Measurements from ENCODE around the gene PPFIA1.

The PPFIA1 gene

GRCh38 chr11:70270104-70270876, at the start of gene PPFIA1:
TSS of gene PPFIA1 (plus strand) at chr11:70270690. CDS start at chr11:70272173, 1,483 bp downstream.
- no peaks in the 10 kb centered on the region for H3K9me3 ChIP-seq (ENCODE audit: low read length)
- peaks cover 12% of the 10 kb centered on the region for H3K27me3 ChIP-seq (ENCODE audit: insufficient read depth, low read length)
- peaks cover 32% of the 10 kb centered on the region for H3K36me3 ChIP-seq (ENCODE audit: insufficient read depth, low read length)
- H3K4me3 ChIP-seq (ENCODE audit: low read length) = peak within 1 kb of the TSS; percentile 63
- H2AFZ ChIP-seq (ENCODE audit: low read depth, low read length) = peak within 1 kb of the TSS; percentile 98
- peaks cover 14% of the 10 kb centered on the region for H3K4me1 ChIP-seq (ENCODE audit: insufficient read depth, low read length)

- no peaks in the 10 kb centered on the region for H3K36me3 ChIP-seq (ENCODE audit: insufficient read depth, low read length)
- H3K4me1 ChIP-seq (ENCODE audit: insufficient read depth, low read length) = no peaks in the 10 kb centered on the region
- no peaks in the 10 kb centered on the region for H3K9me3 ChIP-seq (ENCODE audit: low read length)
- no peak overlapping the region for H2AFZ ChIP-seq (ENCODE audit: low read depth, low read length)
- no peak overlapping the region for H3K4me3 ChIP-seq (ENCODE audit: low read length)
- H3K27me3 ChIP-seq (ENCODE audit: insufficient read depth, low read length) = no peaks in the 10 kb centered on the region
Measured at GRCh38 chr11:70220920-70221319, 49.6 kb upstream of the PPFIA1 start.

GRCh38 chr11:70225681-70226177, 44.8 kb upstream of the PPFIA1 start:
- Histone ChIP-seq H3K27me3 (ENCODE audit: insufficient read depth, low read length) (peaks cover 1% of the 10 kb centered on the region), H3K4me1 (ENCODE audit: insufficient read depth, low read length) (no peaks in the 10 kb centered on the region)

GRCh38 chr11:70226183-70226582, 44.3 kb upstream of the PPFIA1 start:
- no peak overlapping the region for H3K4me3 ChIP-seq (ENCODE audit: low read length)
- no peaks in the 10 kb centered on the region for H3K36me3 ChIP-seq (ENCODE audit: insufficient read depth, low read length)
- no peaks in the 10 kb centered on the region for H3K9me3 ChIP-seq (ENCODE audit: low read length)
- H3K27me3 ChIP-seq (ENCODE audit: insufficient read depth, low read length) = peaks cover 5% of the 10 kb centered on the region
- no peak overlapping the region for H2AFZ ChIP-seq (ENCODE audit: low read depth, low read length)
- no peaks in the 10 kb centered on the region for H3K4me1 ChIP-seq (ENCODE audit: insufficient read depth, low read length)

More at GRCh38 chr11:70225681-70226177, 44.8 kb upstream of the PPFIA1 start:
- H3K9me3 ChIP-seq (ENCODE audit: low read length) = no peaks in the 10 kb centered on the region
- H2AFZ ChIP-seq (ENCODE audit: low read depth, low read length) = no peak overlapping the region
- no peaks in the 10 kb centered on the region for H3K36me3 ChIP-seq (ENCODE audit: insufficient read depth, low read length)
- H3K4me3 ChIP-seq (ENCODE audit: low read length) = no peak overlapping the region

GRCh38 chr11:70226967-70227366, 43.5 kb upstream of the PPFIA1 start:
- no peaks in the 10 kb centered on the region for H3K9me3 ChIP-seq (ENCODE audit: low read length)
- no peak overlapping the region for H2AFZ ChIP-seq (ENCODE audit: low read depth, low read length)
- peaks cover 7% of the 10 kb centered on the region for H3K27me3 ChIP-seq (ENCODE audit: insufficient read depth, low read length)
- H3K4me3 ChIP-seq (ENCODE audit: low read length) = no peak overlapping the region
- no peaks in the 10 kb centered on the region for H3K4me1 ChIP-seq (ENCODE audit: insufficient read depth, low read length)
- H3K36me3 ChIP-seq (ENCODE audit: insufficient read depth, low read length) = no peaks in the 10 kb centered on the region

GRCh38 chr11:70229737-70230136, 40.8 kb upstream of the PPFIA1 start:
- Histone ChIP-seq H3K4me1 (ENCODE audit: insufficient read depth, low read length) (no peaks in the 10 kb centered on the region), H3K36me3 (ENCODE audit: insufficient read depth, low read length) (no peaks in the 10 kb centered on the region), H3K9me3 (ENCODE audit: low read length) (no peaks in the 10 kb centered on the region), H3K27me3 (ENCODE audit: insufficient read depth, low read length) (peaks cover 7% of the 10 kb centered on the region), H2AFZ (ENCODE audit: low read depth, low read length) (no peak overlapping the region), H3K4me3 (ENCODE audit: low read length) (no peak overlapping the region)

GRCh38 chr11:70230151-70230839, 40.2 kb upstream of the PPFIA1 start:
- Histone ChIP-seq H3K4me3 (ENCODE audit: low read length) (no peak overlapping the region), H3K36me3 (ENCODE audit: insufficient read depth, low read length) (no peaks in the 10 kb centered on the region), H3K27me3 (ENCODE audit: insufficient read depth, low read length) (peaks cover 7% of the 10 kb centered on the region), H2AFZ (ENCODE audit: low read depth, low read length) (no peak overlapping the region), H3K4me1 (ENCODE audit: insufficient read depth, low read length) (no peaks in the 10 kb centered on the region), H3K9me3 (ENCODE audit: low read length) (no peaks in the 10 kb centered on the region)

GRCh38 chr11:70230840-70231710, 39.4 kb upstream of the PPFIA1 start:
- Histone ChIP-seq H3K27me3 (ENCODE audit: insufficient read depth, low read length) (peaks cover 7% of the 10 kb centered on the region), H3K4me3 (ENCODE audit: low read length) (no peak overlapping the region), H3K9me3 (ENCODE audit: low read length) (no peaks in the 10 kb centered on the region), H2AFZ (ENCODE audit: low read depth, low read length) (no peak overlapping the region), H3K4me1 (ENCODE audit: insufficient read depth, low read length) (no peaks in the 10 kb centered on the region), H3K36me3 (ENCODE audit: insufficient read depth, low read length) (no peaks in the 10 kb centered on the region)

GRCh38 chr11:70233034-70233433, 37.5 kb upstream of the PPFIA1 start:
- no peaks in the 10 kb centered on the region for H3K4me1 ChIP-seq (ENCODE audit: insufficient read depth, low read length)
- peaks cover 7% of the 10 kb centered on the region for H3K27me3 ChIP-seq (ENCODE audit: insufficient read depth, low read length)
- no peaks in the 10 kb centered on the region for H3K9me3 ChIP-seq (ENCODE audit: low read length)
- H3K4me3 ChIP-seq (ENCODE audit: low read length) = no peak overlapping the region
- H2AFZ ChIP-seq (ENCODE audit: low read depth, low read length) = no peak overlapping the region
- no peaks in the 10 kb centered on the region for H3K36me3 ChIP-seq (ENCODE audit: insufficient read depth, low read length)

GRCh38 chr11:70233511-70233934, 37.0 kb upstream of the PPFIA1 start:
- Histone ChIP-seq H3K4me3 (ENCODE audit: low read length) (no peak overlapping the region), H3K27me3 (ENCODE audit: insufficient read depth, low read length) (peaks cover 7% of the 10 kb centered on the region), H3K9me3 (ENCODE audit: low read length) (no peaks in the 10 kb centered on the region), H2AFZ (ENCODE audit: low read depth, low read length) (no peak overlapping the region), H3K4me1 (ENCODE audit: insufficient read depth, low read length) (no peaks in the 10 kb centered on the region), H3K36me3 (ENCODE audit: insufficient read depth, low read length) (no peaks in the 10 kb centered on the region)

GRCh38 chr11:70233962-70234361, 36.5 kb upstream of the PPFIA1 start:
- Histone ChIP-seq H3K27me3 (ENCODE audit: insufficient read depth, low read length) (peaks cover 7% of the 10 kb centered on the region), H3K9me3 (ENCODE audit: low read length) (no peaks in the 10 kb centered on the region), H3K36me3 (ENCODE audit: insufficient read depth, low read length) (no peaks in the 10 kb centered on the region), H2AFZ (ENCODE audit: low read depth, low read length) (no peak overlapping the region), H3K4me1 (ENCODE audit: insufficient read depth, low read length) (no peaks in the 10 kb centered on the region), H3K4me3 (ENCODE audit: low read length) (no peak overlapping the region)

GRCh38 chr11:70240337-70240736, 30.2 kb upstream of the PPFIA1 start:
- Histone ChIP-seq H3K4me3 (ENCODE audit: low read length) (no peak overlapping the region), H3K27me3 (ENCODE audit: insufficient read depth, low read length) (no peaks in the 10 kb centered on the region), H2AFZ (ENCODE audit: low read depth, low read length) (no peak overlapping the region), H3K4me1 (ENCODE audit: insufficient read depth, low read length) (no peaks in the 10 kb centered on the region), H3K9me3 (ENCODE audit: low read length) (no peaks in the 10 kb centered on the region), H3K36me3 (ENCODE audit: insufficient read depth, low read length) (no peaks in the 10 kb centered on the region)

- Histone ChIP-seq H3K4me3 (ENCODE audit: low read length) (no peak overlapping the region), H3K9me3 (ENCODE audit: low read length) (no peaks in the 10 kb centered on the region), H3K27me3 (ENCODE audit: insufficient read depth, low read length) (no peaks in the 10 kb centered on the region), H2AFZ (ENCODE audit: low read depth, low read length) (no peak overlapping the region), H3K36me3 (ENCODE audit: insufficient read depth, low read length) (no peaks in the 10 kb centered on the region), H3K4me1 (ENCODE audit: insufficient read depth, low read length) (no peaks in the 10 kb centered on the region)
Measured at GRCh38 chr11:70241709-70242108, 28.8 kb upstream of the PPFIA1 start.

Measured in neuron (in vitro differentiated cells).